A549 (cell line): ENCODE results near the gene TTC27.

Experiments used
- CEBPB ChIP-seq, 2 experiments: fragments of >200 bp in 1 of 2; sonication (Bioruptor Twin) in 1 of 2; formaldehyde crosslinking in 1 of 2; IDR thresholded peaks; 2 replicates each; pipeline ENCODE4 v1.6.1; 2012 to 2016
- CHD4 ChIP-seq: fragments of 200-600 bp; sonication (generic); IDR thresholded peaks from 2 replicates; pipeline ENCODE4 v1.6.1; 2016; ENCODE audit warnings: antibody characterized with exemption, mild to moderate bottlenecking, borderline replicate concordance
- EP300 ChIP-seq, 2 experiments: fragments of >200 bp; sonication (Bioruptor Twin); formaldehyde crosslinking; IDR thresholded peaks; 2 replicates in 1 of 2; 3 replicates in 1 of 2; pipeline ENCODE4 v1.6.1; 2016 to 2017
- KDM1A ChIP-seq: fragments of 200-600 bp; sonication (generic); IDR thresholded peaks from 2 replicates; pipeline ENCODE4 v1.6.1; 2016; ENCODE audit warnings: low read depth, mild to moderate bottlenecking
- KDM5A ChIP-seq: fragments of 200-600 bp; sonication (generic); IDR thresholded peaks from 2 replicates; pipeline ENCODE4 v1.6.1; 2016; ENCODE audit warnings: antibody characterized with exemption, mild to moderate bottlenecking
- POLR2A ChIP-seq: IDR thresholded peaks from 2 replicates; pipeline ENCODE4 v1.6.1; 2012; ENCODE audit warnings: mild to moderate bottlenecking, low read length
- RAD21 ChIP-seq, 2 experiments: fragments of >200 bp in 1 of 2; sonication (Bioruptor Twin) in 1 of 2; formaldehyde crosslinking in 1 of 2; IDR thresholded peaks in 1 of 2; conservative IDR thresholded peaks in 1 of 2; 2 replicates in 1 of 2; 3 replicates in 1 of 2; pipeline ENCODE4 v1.6.1; 2012 to 2018; ENCODE audit warnings: inconsistent platforms in 1 of 2
- ZNF302 ChIP-seq: fragments of 250-450 bp; sonication (Bioruptor Pico); IDR thresholded peaks from 2 replicates; pipeline ENCODE4 v1.9.0; 2021; ENCODE audit warnings: inconsistent platforms, mild to moderate bottlenecking, moderate library complexity
- TF ChIP-seq, protein P1 (sequence below): IDR thresholded peaks from 2 replicates; pipeline ENCODE4 v1.6.1; 2012
- TF ChIP-seq, protein P2 (sequence below): fragments of >200 bp; sonication (Bioruptor Twin); formaldehyde crosslinking; IDR thresholded peaks from 3 replicates; pipeline ENCODE4 v1.5.1; 2016
- TF ChIP-seq, protein P3 (sequence below): fragments of 200-600 bp; sonication (generic); IDR thresholded peaks from 2 replicates; pipeline ENCODE4 v1.6.1; 2016; ENCODE audit warnings: antibody characterized with exemption, mild to moderate bottlenecking, moderate library complexity

DNA sequence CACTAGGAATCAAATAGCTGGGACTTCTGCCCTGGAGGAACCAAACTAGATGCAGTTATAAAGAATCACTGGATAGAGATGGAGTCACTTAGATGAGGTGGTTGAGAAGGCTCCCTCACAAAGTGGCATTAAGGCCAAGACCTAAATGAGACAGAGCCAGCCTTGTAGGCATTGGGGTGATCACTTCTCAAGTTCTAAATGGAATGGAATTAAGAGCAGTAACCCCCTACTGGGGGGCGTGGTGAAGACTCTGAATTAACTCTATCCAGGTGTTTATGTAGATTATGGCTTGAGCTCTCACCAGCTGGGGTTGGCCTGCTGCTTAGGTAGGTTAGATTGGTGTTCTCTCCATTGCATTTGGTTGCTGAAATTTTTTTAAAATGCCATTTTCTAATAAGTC, 71.3 kb downstream of the TTC27 start:
- TF ChIP-seq, protein P1, sequence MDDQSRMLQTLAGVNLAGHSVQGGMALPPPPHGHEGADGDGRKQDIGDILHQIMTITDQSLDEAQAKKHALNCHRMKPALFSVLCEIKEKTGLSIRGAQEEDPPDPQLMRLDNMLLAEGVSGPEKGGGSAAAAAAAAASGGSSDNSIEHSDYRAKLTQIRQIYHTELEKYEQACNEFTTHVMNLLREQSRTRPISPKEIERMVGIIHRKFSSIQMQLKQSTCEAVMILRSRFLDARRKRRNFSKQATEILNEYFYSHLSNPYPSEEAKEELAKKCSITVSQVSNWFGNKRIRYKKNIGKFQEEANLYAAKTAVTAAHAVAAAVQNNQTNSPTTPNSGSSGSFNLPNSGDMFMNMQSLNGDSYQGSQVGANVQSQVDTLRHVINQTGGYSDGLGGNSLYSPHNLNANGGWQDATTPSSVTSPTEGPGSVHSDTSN, result no peak
- no peak for TF ChIP-seq KDM5A
- TF ChIP-seq EP300 (IDR thresholded peaks at IDR 0.05), result no peak
- TF ChIP-seq, protein P2, sequence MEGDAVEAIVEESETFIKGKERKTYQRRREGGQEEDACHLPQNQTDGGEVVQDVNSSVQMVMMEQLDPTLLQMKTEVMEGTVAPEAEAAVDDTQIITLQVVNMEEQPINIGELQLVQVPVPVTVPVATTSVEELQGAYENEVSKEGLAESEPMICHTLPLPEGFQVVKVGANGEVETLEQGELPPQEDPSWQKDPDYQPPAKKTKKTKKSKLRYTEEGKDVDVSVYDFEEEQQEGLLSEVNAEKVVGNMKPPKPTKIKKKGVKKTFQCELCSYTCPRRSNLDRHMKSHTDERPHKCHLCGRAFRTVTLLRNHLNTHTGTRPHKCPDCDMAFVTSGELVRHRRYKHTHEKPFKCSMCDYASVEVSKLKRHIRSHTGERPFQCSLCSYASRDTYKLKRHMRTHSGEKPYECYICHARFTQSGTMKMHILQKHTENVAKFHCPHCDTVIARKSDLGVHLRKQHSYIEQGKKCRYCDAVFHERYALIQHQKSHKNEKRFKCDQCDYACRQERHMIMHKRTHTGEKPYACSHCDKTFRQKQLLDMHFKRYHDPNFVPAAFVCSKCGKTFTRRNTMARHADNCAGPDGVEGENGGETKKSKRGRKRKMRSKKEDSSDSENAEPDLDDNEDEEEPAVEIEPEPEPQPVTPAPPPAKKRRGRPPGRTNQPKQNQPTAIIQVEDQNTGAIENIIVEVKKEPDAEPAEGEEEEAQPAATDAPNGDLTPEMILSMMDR, result no peak
- no peak for TF ChIP-seq POLR2A
- TF ChIP-seq, protein P3, sequence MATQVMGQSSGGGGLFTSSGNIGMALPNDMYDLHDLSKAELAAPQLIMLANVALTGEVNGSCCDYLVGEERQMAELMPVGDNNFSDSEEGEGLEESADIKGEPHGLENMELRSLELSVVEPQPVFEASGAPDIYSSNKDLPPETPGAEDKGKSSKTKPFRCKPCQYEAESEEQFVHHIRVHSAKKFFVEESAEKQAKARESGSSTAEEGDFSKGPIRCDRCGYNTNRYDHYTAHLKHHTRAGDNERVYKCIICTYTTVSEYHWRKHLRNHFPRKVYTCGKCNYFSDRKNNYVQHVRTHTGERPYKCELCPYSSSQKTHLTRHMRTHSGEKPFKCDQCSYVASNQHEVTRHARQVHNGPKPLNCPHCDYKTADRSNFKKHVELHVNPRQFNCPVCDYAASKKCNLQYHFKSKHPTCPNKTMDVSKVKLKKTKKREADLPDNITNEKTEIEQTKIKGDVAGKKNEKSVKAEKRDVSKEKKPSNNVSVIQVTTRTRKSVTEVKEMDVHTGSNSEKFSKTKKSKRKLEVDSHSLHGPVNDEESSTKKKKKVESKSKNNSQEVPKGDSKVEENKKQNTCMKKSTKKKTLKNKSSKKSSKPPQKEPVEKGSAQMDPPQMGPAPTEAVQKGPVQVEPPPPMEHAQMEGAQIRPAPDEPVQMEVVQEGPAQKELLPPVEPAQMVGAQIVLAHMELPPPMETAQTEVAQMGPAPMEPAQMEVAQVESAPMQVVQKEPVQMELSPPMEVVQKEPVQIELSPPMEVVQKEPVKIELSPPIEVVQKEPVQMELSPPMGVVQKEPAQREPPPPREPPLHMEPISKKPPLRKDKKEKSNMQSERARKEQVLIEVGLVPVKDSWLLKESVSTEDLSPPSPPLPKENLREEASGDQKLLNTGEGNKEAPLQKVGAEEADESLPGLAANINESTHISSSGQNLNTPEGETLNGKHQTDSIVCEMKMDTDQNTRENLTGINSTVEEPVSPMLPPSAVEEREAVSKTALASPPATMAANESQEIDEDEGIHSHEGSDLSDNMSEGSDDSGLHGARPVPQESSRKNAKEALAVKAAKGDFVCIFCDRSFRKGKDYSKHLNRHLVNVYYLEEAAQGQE, result no peak
- TF ChIP-seq RAD21 (conservative IDR thresholded peaks at IDR 0.05 in 1 of 2, IDR thresholded peaks at IDR 0.05 in 1 of 2), result no peak
- TF ChIP-seq CHD4, result no peak
- TF ChIP-seq CEBPB (IDR thresholded peaks at IDR 0.05), result no peak
- TF ChIP-seq KDM1A, result no peak
- TF ChIP-seq ZNF302 (CRISPR knock-in tag), result no peak
